Loucy (cell line): ENCODE measurements around the gene CLNK.

Source experiments
- H2AFZ ChIP-seq: fragments of 200-600 bp; sonication (generic); 2 replicates; pipeline ENCODE4 v1.6.0; 2016; ENCODE audit warnings: antibody characterized with exemption, mild to moderate bottlenecking, low read length, moderate library complexity
- H3F3A ChIP-seq: fragments of 200-600 bp; 2 replicates; pipeline ENCODE4 v1.6.0; 2016; ENCODE audit warnings: antibody characterized with exemption, low read depth, mild to moderate bottlenecking
- H3K27me3 ChIP-seq: fragments of 200-600 bp; sonication (generic); 2 replicates; pipeline ENCODE4 v1.6.1; 2014; ENCODE audit warnings: low read length, mild to moderate bottlenecking; ENCODE audit not compliant: insufficient read depth, poor library complexity, severe bottlenecking
- H3K36me3 ChIP-seq: fragments of 200-600 bp; sonication (generic); 2 replicates; pipeline ENCODE4 v1.6.1; 2016; ENCODE audit warnings: low read length; ENCODE audit not compliant: insufficient read depth
- H3K4me1 ChIP-seq: fragments of 200-600 bp; sonication (generic); 2 replicates; pipeline ENCODE4 v1.5.1; 2014; ENCODE audit warnings: low read length, mild to moderate bottlenecking; ENCODE audit not compliant: insufficient read depth, poor library complexity, severe bottlenecking
- H3K4me2 ChIP-seq: fragments of 200-600 bp; sonication (generic); 2 replicates; pipeline ENCODE4 v1.6.0; 2014; ENCODE audit warnings: antibody characterized with exemption, low read length, low read depth, mild to moderate bottlenecking; ENCODE audit not compliant: poor library complexity, severe bottlenecking
- H3K4me3 ChIP-seq: fragments of 200-600 bp; sonication (generic); 2 replicates; pipeline ENCODE4 v1.5.1; 2014; ENCODE audit warnings: low read length, mild to moderate bottlenecking, mixed read lengths; ENCODE audit not compliant: poor library complexity, severe bottlenecking
- H3K79me2 ChIP-seq: fragments of 200-600 bp; sonication (generic); 2 replicates; pipeline ENCODE4 v1.6.1; 2014; ENCODE audit warnings: low read length; ENCODE audit not compliant: insufficient read depth
- H3K9ac ChIP-seq: fragments of 200-600 bp; sonication (generic); 2 replicates; pipeline ENCODE4 v1.6.0; 2014; ENCODE audit warnings: mild to moderate bottlenecking, low read depth, low read length, moderate library complexity; ENCODE audit not compliant: poor library complexity, severe bottlenecking
- H3K9me2 ChIP-seq: fragments of 200-600 bp; sonication (generic); replicated peaks from 2 replicates; pipeline ENCODE4 v1.6.1; 2016; ENCODE audit warnings: low read depth, low read length, mixed read lengths
- H3K9me3 ChIP-seq: fragments of 200-600 bp; sonication (generic); 2 replicates; pipeline ENCODE4 v1.6.1; 2014; ENCODE audit warnings: mild to moderate bottlenecking, antibody characterized with exemption, low read length, low read depth; ENCODE audit not compliant: insufficient read depth
- H4K20me1 ChIP-seq: fragments of 200-600 bp; sonication (generic); 2 replicates; pipeline ENCODE4 v1.6.0; 2014; ENCODE audit warnings: antibody characterized with exemption, low read length, mild to moderate bottlenecking; ENCODE audit not compliant: insufficient read depth, poor library complexity, severe bottlenecking
- EZH2phosphoT487 ChIP-seq: fragments of 200-600 bp; IDR thresholded peaks from 2 replicates; pipeline ENCODE4 v1.6.1; 2018; ENCODE audit warnings: antibody characterized with exemption, mild to moderate bottlenecking, moderate library complexity, borderline replicate concordance
- TF ChIP-seq, protein P1 (sequence below): fragments of 200-600 bp; sonication (generic); conservative IDR thresholded peaks from 2 replicates; pipeline ENCODE4 v1.5.1; 2014; ENCODE audit warnings: mild to moderate bottlenecking, antibody characterized with exemption, low read length

Gene CLNK

GRCh38 chr4:10732235-10732913, 47.8 kb upstream of the CLNK start:
- no peaks in the 10 kb centered on the region for H3K9me3 ChIP-seq
- H2AFZ ChIP-seq: no peak overlapping the region
- no peaks in the 10 kb centered on the region for H4K20me1 ChIP-seq
- no peaks in the 10 kb centered on the region for H3K79me2 ChIP-seq
- no peaks in the 10 kb centered on the region for H3K27me3 ChIP-seq
- peaks cover 41% of the 10 kb centered on the region for H3K4me1 ChIP-seq
- peak overlapping the region; percentile 11 for H3K4me3 ChIP-seq
- no peaks in the 10 kb centered on the region for H3K9me2 ChIP-seq
- H3K9ac ChIP-seq: peak overlapping the region; percentile 1
- no peaks in the 10 kb centered on the region for H3K36me3 ChIP-seq
- no peaks in the 10 kb centered on the region for H3F3A ChIP-seq
- TF ChIP-seq EZH2phosphoT487: no peak
- TF ChIP-seq, protein P1, sequence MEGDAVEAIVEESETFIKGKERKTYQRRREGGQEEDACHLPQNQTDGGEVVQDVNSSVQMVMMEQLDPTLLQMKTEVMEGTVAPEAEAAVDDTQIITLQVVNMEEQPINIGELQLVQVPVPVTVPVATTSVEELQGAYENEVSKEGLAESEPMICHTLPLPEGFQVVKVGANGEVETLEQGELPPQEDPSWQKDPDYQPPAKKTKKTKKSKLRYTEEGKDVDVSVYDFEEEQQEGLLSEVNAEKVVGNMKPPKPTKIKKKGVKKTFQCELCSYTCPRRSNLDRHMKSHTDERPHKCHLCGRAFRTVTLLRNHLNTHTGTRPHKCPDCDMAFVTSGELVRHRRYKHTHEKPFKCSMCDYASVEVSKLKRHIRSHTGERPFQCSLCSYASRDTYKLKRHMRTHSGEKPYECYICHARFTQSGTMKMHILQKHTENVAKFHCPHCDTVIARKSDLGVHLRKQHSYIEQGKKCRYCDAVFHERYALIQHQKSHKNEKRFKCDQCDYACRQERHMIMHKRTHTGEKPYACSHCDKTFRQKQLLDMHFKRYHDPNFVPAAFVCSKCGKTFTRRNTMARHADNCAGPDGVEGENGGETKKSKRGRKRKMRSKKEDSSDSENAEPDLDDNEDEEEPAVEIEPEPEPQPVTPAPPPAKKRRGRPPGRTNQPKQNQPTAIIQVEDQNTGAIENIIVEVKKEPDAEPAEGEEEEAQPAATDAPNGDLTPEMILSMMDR: no peak
- peak overlapping the region; percentile 49 for H3K4me2 ChIP-seq

DNA sequence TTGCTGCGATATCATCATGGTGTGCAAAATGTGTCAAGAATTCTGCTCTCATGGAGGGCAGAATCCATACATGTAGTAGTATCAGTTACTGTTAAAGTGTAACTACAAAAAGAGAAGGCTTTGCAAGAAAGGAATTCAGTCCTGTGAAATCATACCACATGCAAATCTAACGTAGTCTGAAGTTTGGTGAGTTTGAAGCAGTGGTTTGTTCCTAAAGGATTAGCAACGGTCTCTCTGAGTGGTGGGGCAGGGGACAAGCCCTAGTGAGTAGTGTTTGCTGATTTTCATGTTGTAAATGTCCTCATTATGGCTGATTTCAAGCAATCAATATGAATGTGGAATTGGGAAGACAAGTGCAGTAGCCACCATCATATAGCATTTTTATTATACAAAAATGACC, 47.1 kb upstream of the CLNK start:
- Histone ChIP-seq H3K4me3 (no peak overlapping the region), H3K4me1 (peaks cover 47% of the 10 kb centered on the region), H3K27me3 (no peaks in the 10 kb centered on the region)

GRCh38 chr4:10731162-10731561, 46.6 kb upstream of the CLNK start:
- Histone ChIP-seq H2AFZ (peak overlapping the region; percentile 0; the same call in 1 of the 2 replicates), H3K4me2 (no peak overlapping the region), H3K79me2 (no peaks in the 10 kb centered on the region), H3K4me3 (no peak overlapping the region), H3K4me1 (peaks cover 50% of the 10 kb centered on the region), H3K9me3 (no peaks in the 10 kb centered on the region), H3K9ac (no peak overlapping the region), H3K36me3 (no peaks in the 10 kb centered on the region), H3K27me3 (no peaks in the 10 kb centered on the region), H4K20me1 (no peaks in the 10 kb centered on the region), H3K9me2 (no peaks in the 10 kb centered on the region), H3F3A (no peaks in the 10 kb centered on the region)
- TF ChIP-seq, protein P1: no peak
- no peak for TF ChIP-seq EZH2phosphoT487

More for the DNA sequence above, 47.1 kb upstream of the CLNK start:
- Histone ChIP-seq H3F3A (no peaks in the 10 kb centered on the region), H3K9me2 (no peaks in the 10 kb centered on the region), H3K9me3 (no peaks in the 10 kb centered on the region), H3K9ac (no peak overlapping the region), H4K20me1 (no peaks in the 10 kb centered on the region), H2AFZ (peak overlapping the region; percentile 0; the same call in 1 of the 2 replicates), H3K79me2 (no peaks in the 10 kb centered on the region), H3K4me2 (no peak overlapping the region), H3K36me3 (no peaks in the 10 kb centered on the region)
- TF ChIP-seq EZH2phosphoT487: no peak
- TF ChIP-seq, protein P1: no peak
